Activated T-helper 1 cell treated with anti-CD3 and anti-CD28 coated beads, Interleukin-12 subunit alpha, Interleukin-12 subunit beta, Interleukin-2, Interleukin-4 antibody, amounts not matched to agents 30 ng/mL and 10 ng/mL and 1 ng/mL, durations not matched to agents 14 hours and 24 hours and 36 hours (primary cell): Measurements from ENCODE around the gene ATIC. TPM values are rescaled to one million over a fixed set of nuclear protein-coding genes. Genes with fewer than 3 reads are reported as not detected.

Experiments used
- DNase-seq: peaks from one replicate; pipeline ENCODE4 v3.0.0; 2021; ENCODE audit warnings: low spot score
- H3K27ac Mint-ChIP-seq: one replicate; pipeline ENCODE4 v1.8.0; 2021; ENCODE audit warnings: mild to moderate bottlenecking, mixed read lengths
- H3K27me3 Mint-ChIP-seq: one replicate; pipeline ENCODE4 v1.8.0; 2022; ENCODE audit warnings: mild to moderate bottlenecking, moderate library complexity, mixed read lengths; ENCODE audit not compliant: insufficient read depth
- H3K36me3 Mint-ChIP-seq: one replicate; pipeline ENCODE4 v1.8.0; 2021; ENCODE audit warnings: low read depth, mixed read lengths
- H3K4me1 Mint-ChIP-seq: one replicate; pipeline ENCODE4 v1.8.0; 2021; ENCODE audit warnings: low read depth, mixed read lengths
- H3K4me3 Mint-ChIP-seq: one replicate; pipeline ENCODE4 v1.8.0; 2021; ENCODE audit warnings: mild to moderate bottlenecking, moderate library complexity, mixed read lengths
- H3K9me3 Mint-ChIP-seq: one replicate; pipeline ENCODE4 v1.8.0; 2021; ENCODE audit warnings: mixed read lengths
- intact Hi-C: fragments of 100-400 bp; cut with micrococcal nuclease; formaldehyde crosslinking; loops from one replicate; pipeline ENCODE4 v1.15.1; 2024
- total RNA-seq: library from RNA; stranded (reverse); gene quantifications from 2 replicates; pipeline ENCODE4 v1.2.3, GENCODE V29; 2022

ATIC gene
- 287 and 299 TPM in 2 replicates for total RNA-seq

DNA sequence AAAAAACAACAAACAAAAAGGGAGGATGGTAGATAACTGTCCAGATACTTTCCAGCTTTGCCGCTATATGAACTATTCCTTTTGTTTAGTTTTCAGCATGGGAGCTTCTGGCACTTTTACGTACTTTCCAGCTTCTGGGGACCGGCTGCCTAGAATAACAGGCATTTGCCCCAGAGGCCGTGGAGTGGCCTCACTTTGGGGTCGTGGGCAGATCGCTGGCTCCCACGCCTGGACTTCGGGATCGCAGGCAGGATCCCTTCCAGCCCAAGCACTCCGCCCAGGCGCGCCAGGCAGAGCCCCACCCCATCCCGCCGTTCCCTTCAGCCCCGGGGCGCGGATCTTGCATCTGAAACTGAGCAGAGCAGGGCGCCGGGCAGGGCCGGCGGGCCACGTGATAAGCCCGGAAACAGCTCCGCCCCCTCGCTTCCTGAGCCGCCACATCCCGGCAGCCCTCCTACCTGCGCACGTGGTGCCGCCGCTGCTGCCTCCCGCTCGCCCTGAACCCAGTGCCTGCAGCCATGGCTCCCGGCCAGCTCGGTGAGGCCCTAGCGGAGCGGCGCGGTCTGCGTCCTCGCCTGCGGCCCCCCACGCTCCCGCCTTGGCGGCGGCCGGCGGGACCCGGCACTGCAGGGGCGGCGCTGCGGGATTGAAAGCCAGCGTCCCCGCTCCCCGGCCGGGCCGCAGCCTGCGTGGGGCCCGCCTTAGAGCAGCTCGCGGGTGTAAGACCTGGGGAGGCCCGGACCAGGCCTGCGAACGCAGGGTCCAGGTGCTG, at the start of gene ATIC:
ATIC (plus strand) TSS at position 435 of the 772 bp plus-strand sequence; CDS start at position 519, 84 bp downstream.
- H3K9me3 Mint-ChIP-seq: no peaks in the 10 kb centered on the region

DNA sequence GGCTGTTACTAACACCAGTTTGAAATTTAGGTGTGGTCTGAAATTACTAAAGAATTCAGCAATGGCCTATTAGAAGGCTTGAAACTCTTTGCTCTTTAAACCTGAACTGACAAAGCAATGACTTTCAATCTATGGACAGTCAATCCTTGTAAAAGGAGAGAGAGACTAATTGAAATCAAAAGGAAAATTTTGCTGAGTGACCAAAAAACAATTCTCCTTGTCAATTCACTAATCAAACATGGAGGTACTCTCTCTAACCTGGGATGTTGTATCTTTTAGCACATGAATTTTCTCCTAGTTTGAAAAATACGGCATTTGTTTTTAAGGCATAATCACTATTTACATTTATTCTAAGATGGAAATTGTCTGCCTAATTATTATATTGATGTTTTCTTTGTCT, 49.6 kb upstream of the ATIC start:
- intact Hi-C loops: no loop called here
- peaks cover 2% of the 10 kb centered on the region for H3K27me3 Mint-ChIP-seq
- no peaks in the 10 kb centered on the region for H3K9me3 Mint-ChIP-seq

More for the DNA sequence above, at the start of gene ATIC:
- Mint-ChIP-seq H3K27me3 (no peaks in the 10 kb centered on the region), H3K36me3 (peaks cover 31% of the 10 kb centered on the region), H3K4me1 (peaks cover 33% of the 10 kb centered on the region), H3K27ac (peak within 1 kb of the TSS; percentile 95), H3K4me3 (peak within 1 kb of the TSS; percentile 97)
- peak; percentile 90 for DNase-seq
- intact Hi-C loops: loop anchor here (1.0 to 10.0 kb wide), 7 partner anchors 40 to 1100 kb away; partner anchors contain the start of genes BARD1, FN1, MREG and PECR

DNA sequence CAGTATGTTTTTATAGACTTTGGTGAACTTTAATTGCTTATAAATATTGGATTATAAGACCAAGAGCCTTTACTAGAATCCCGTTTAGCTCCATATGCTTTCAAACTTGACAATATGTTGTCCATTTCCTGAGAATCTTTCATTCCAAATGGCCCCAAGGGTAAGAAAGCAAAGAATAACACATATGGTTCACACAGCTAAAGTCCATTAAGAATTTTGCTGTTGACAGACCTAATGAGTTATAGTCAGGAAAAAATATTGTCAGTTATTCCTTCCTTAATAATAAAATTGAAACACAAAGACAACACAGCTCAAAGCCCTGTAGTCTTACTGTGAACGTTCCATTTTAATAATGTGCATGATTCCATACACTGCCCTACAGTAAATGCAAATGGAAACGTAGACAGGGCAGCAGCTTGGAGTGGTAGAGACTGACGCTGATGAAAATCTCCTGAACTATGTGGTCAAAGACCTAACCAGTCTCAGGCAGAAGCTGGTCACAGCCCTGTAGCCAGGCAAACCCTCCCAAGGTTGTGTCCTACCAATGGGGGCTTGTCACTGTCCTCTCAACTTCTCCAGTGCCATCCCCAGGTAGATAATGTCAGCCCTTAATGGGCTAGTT, 49.0 kb upstream of the ATIC start:
- intact Hi-C loops: no loop called here
- H3K36me3 Mint-ChIP-seq: no peaks in the 10 kb centered on the region
- no peak overlapping the region for H3K27ac Mint-ChIP-seq
- no peaks in the 10 kb centered on the region for H3K4me1 Mint-ChIP-seq
- H3K9me3 Mint-ChIP-seq: no peaks in the 10 kb centered on the region
- peaks cover 2% of the 10 kb centered on the region for H3K27me3 Mint-ChIP-seq
- DNase-seq: no peak
- H3K4me3 Mint-ChIP-seq: no peak overlapping the region

More for the DNA sequence above, 49.6 kb upstream of the ATIC start:
- Mint-ChIP-seq H3K36me3 (no peaks in the 10 kb centered on the region), H3K4me3 (no peak overlapping the region), H3K27ac (no peak overlapping the region), H3K4me1 (no peaks in the 10 kb centered on the region)
- no peak for DNase-seq

DNA sequence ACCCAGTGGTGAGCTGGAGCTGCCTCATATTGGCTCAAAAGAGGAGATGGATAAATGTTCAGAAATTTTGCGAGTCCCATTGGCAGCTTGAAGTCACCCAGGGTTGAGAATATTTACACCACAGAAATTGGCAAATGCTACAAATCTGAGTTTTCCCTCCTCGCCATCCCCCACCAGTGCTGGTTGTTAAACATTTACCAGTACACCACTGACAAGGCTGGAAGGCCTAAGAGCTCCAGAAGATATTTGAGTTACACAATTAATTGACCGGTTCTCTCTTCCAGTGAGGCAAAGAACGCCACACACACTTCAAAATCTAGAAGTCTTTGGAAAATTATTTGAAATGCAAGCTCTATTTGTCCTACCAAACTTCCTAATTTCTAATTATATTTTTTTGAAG, 47.5 kb upstream of the ATIC start:
- Mint-ChIP-seq H3K27ac (no peak overlapping the region), H3K27me3 (no peaks in the 10 kb centered on the region), H3K4me1 (no peaks in the 10 kb centered on the region), H3K36me3 (no peaks in the 10 kb centered on the region), H3K4me3 (no peak overlapping the region), H3K9me3 (no peaks in the 10 kb centered on the region)
- no peak for DNase-seq
- intact Hi-C loops: no loop called here

DNA sequence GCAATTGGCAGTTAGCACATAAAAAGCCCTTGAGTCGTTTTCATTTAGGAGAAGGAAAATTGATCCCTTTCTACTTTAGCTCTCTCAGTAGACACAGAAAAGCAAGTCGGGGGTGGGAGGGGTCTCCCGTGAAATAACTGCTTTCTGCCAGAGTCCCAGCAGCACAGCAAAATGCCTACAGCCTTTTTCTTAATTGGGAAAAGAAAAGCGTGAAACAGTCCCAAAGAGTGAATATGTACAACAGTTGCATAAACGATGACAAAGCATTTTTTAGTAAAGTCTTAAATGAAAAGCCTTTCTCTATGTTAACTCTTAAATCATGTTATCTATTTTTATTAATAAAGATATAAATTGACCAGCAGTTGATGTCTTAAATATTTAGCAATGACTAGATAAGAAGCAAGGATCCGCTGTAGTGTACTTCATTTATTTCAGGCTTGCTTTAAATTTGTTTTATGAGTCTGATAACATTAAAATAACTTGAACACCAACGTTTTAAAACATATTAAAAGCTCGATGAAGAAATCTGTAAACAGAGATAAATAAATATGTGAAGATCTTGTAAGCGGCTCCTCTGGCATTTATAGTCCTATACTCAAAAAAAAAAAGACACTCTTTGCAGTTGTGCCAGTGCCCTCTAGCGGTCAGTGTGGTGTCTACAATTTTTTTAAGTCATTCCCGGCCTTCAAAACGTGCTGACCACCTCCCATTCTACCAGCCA, 42.3 kb upstream of the ATIC start:
- Mint-ChIP-seq H3K27me3 (peaks cover 4% of the 10 kb centered on the region), H3K4me3 (no peak overlapping the region), H3K36me3 (no peaks in the 10 kb centered on the region), H3K4me1 (peaks cover 7% of the 10 kb centered on the region), H3K9me3 (no peaks in the 10 kb centered on the region), H3K27ac (no peak overlapping the region)
- peak; percentile 25 for DNase-seq
- intact Hi-C loops: loop anchor here (5.0 kb wide), 2 partner anchors 43 to 663 kb away; partner anchors contain the start of gene ATIC

DNA sequence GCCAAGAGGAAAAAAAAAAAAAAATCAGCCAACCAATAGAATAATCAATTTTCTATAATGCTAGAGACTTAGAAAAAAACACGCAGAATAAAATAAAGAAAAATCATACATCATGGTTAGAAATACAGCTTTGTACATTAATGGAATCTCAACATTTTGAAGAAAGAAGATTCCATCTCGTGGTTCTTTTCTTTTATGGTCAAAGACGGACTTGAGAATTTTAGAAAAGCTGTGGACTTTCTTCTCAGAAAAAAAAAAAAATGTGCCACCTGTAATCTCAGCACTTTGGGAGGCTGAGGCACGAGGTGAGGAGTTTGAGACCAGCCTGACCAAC, 41.8 kb upstream of the ATIC start:
- no peak overlapping the region for H3K27ac Mint-ChIP-seq
- DNase-seq: no peak
- H3K4me1 Mint-ChIP-seq: peaks cover 7% of the 10 kb centered on the region
- intact Hi-C loops: loop anchor here (5.0 kb wide), 1 partner anchor 42 kb away; the partner anchor contains the start of gene ATIC
- peaks cover 4% of the 10 kb centered on the region for H3K27me3 Mint-ChIP-seq
- no peaks in the 10 kb centered on the region for H3K36me3 Mint-ChIP-seq
- no peak overlapping the region for H3K4me3 Mint-ChIP-seq
- H3K9me3 Mint-ChIP-seq: no peaks in the 10 kb centered on the region

DNA sequence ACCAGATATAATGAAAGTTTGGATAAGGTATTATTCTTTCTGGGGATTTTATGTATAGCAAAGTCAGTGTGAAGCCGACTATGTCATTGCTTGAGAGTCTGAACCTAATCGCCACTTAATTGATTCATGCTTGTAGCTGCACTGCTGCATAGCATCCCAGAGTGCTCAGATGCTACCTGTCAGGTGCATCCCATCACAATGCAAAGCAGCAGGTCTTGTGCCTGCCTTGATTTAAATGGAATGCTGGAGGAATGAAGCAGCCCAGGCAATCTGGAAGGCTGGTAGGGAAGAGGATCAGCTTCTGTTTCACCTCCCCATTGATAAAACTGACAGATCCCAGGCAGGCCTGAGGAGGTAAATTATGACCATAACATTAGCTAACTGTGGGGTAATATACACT, 40.4 kb upstream of the ATIC start:
- Mint-ChIP-seq H3K27ac (no peak overlapping the region), H3K27me3 (peaks cover 6% of the 10 kb centered on the region), H3K4me1 (peaks cover 7% of the 10 kb centered on the region), H3K36me3 (no peaks in the 10 kb centered on the region), H3K4me3 (no peak overlapping the region), H3K9me3 (no peaks in the 10 kb centered on the region)
- intact Hi-C loops: loop anchor here (5.0 kb wide), 1 partner anchor 41 kb away; the partner anchor contains the start of gene ATIC
- DNase-seq: no peak

DNA sequence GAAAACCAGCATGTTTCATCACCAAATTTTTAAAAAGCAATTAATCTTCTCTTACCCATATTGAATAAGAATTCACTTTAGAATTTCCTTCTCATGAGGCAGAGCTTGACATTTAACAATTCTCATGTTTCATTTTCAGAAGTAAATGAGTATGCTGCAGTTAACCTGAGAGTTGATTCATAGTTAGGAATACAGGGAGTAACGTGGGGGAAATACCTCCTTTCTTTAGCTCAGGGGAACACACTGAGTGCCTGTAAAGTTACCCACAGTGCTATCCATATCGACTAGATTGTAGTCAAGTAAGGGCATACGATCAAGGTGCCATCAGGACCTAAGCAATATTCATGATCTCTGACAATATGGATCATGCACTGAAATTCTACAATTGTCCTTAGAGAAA, 38.9 kb upstream of the ATIC start:
- Mint-ChIP-seq H3K27ac (no peak overlapping the region), H3K27me3 (peaks cover 6% of the 10 kb centered on the region), H3K4me3 (no peak overlapping the region), H3K4me1 (peaks cover 7% of the 10 kb centered on the region), H3K36me3 (no peaks in the 10 kb centered on the region), H3K9me3 (no peaks in the 10 kb centered on the region)
- DNase-seq: no peak
- intact Hi-C loops: loop anchor here (5.0 kb wide), 1 partner anchor 39 kb away; the partner anchor contains the start of gene ATIC

DNA sequence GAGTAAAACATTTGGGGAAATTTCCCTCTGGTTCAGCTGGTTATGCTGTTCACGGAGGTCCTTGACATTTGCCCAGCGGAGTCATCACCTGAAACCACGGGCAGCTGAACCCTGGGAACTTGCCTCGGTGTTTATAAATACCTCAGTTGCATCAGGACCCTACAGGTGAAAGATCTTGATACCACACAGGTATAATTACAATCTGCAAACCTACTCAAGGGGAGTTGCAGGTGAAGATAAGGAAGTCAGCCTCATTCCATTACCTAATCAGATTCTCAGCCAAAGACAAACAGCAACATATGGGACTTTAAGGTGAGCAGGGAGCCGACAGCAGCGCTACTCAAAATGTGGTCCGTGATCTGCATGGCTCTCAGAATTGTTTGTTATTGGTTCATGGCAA, 37.0 kb upstream of the ATIC start:
- Mint-ChIP-seq H3K36me3 (no peaks in the 10 kb centered on the region), H3K27me3 (peaks cover 4% of the 10 kb centered on the region), H3K9me3 (no peaks in the 10 kb centered on the region), H3K27ac (no peak overlapping the region), H3K4me3 (no peak overlapping the region), H3K4me1 (peaks cover 7% of the 10 kb centered on the region)
- no peak for DNase-seq
- intact Hi-C loops: loop anchor here (5.0 kb wide), 1 partner anchor 37 kb away; the partner anchor contains the start of gene ATIC

DNA sequence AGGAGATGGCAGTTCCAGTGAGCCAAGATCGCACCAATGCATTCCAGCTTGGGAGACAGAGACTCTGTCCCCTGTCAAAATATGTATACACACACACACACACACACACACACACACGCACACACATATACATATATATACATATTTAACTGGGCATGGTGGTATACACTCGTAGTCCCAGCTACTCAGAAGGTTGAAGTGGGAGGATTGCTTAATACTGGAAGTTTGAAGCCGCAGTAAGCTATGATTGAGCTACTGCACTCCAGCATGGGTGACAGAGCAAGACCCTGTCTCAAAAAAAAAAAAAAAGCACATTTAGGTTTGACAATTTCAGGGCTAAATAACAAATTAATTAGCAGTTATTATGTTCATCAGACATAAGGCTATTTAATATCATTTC, 36.0 kb upstream of the ATIC start:
- Mint-ChIP-seq H3K27me3 (peaks cover 2% of the 10 kb centered on the region), H3K4me1 (peaks cover 7% of the 10 kb centered on the region), H3K36me3 (no peaks in the 10 kb centered on the region), H3K4me3 (no peak overlapping the region), H3K9me3 (no peaks in the 10 kb centered on the region), H3K27ac (no peak overlapping the region)
- DNase-seq: no peak
- intact Hi-C loops: no loop called here

DNA sequence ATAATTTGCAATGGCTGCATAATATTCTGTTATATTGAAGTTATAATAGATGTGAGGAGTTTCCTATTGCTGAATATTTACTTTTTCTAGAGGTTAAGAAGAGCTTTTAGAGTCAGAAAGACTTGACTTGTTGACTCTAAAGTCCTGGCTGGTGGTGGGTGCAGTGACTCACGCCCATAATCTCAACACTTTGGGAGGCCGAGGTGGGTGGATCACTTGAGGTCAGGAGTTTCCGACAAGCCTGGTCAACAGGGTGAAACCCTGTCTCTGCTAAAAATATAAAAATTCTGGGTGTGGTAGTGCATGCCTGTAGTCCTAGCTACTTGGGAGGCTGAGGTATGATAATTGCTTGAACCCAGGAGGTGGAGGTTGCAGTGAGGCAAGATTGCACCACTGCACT, 33.9 kb upstream of the ATIC start:
- Mint-ChIP-seq H3K4me1 (peaks cover 2% of the 10 kb centered on the region), H3K9me3 (no peaks in the 10 kb centered on the region), H3K27ac (no peak overlapping the region), H3K27me3 (peaks cover 2% of the 10 kb centered on the region), H3K36me3 (no peaks in the 10 kb centered on the region), H3K4me3 (no peak overlapping the region)
- no peak for DNase-seq
- intact Hi-C loops: no loop called here

DNA sequence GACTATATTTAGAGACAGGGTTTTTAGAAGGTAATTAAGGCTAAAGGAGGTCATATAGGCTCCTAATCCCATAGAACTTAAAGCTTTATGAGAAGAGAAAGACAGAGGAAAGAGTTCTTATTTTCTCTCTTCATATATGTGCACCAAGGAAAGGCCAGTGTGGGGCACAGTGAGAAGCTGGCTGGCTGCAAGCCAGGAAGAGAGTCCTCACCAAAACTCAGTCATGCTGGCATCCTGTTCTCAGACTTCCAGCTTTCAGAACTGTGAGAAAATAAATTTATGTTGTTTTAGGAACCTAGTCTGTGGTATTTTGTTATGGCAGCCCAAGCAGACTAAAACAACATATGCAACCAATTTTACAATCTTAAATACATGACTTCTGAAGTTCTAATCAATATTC, 31.5 kb upstream of the ATIC start:
- Mint-ChIP-seq H3K36me3 (no peaks in the 10 kb centered on the region), H3K27ac (no peak overlapping the region), H3K27me3 (peaks cover 4% of the 10 kb centered on the region), H3K4me1 (no peaks in the 10 kb centered on the region), H3K9me3 (no peaks in the 10 kb centered on the region), H3K4me3 (no peak overlapping the region)
- intact Hi-C loops: no loop called here
- no peak for DNase-seq

DNA sequence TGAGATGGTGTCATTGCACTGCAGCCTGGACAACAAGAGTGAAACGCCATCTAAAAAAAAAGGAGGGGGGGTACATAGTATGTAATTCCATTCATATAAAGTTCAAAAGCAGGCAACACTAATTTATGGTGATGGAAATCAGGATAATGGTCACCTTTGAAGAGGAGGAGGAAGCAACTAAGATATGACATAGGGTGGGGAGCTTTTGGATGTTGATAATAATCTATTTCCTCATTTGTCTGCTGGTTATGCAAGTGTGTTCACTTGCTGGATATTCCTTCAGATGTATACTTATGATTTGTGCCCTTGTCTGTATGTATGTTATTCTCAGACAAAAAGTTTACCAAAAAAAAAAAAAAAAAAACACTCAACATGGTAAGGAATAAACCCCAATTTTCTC, 28.6 kb upstream of the ATIC start:
- no peaks in the 10 kb centered on the region for H3K36me3 Mint-ChIP-seq
- no peaks in the 10 kb centered on the region for H3K4me1 Mint-ChIP-seq
- intact Hi-C loops: no loop called here
- no peak overlapping the region for H3K27ac Mint-ChIP-seq
- DNase-seq: no peak
- H3K27me3 Mint-ChIP-seq: peaks cover 2% of the 10 kb centered on the region
- no peak overlapping the region for H3K4me3 Mint-ChIP-seq
- H3K9me3 Mint-ChIP-seq: no peaks in the 10 kb centered on the region
